Fibroblast of lung (primary cell): Measurements from ENCODE around the gene WDR90. TPM values are rescaled to one million over a fixed set of nuclear protein-coding genes. Genes with fewer than 3 reads are reported as not detected.

Source experiments
- DNase-seq, 2 donors: peaks; one replicate each; pipeline versions ENCODE4 v3.0.0 to v3.0.0-alpha.2; 2010; ENCODE audit warnings: low read depth in 2 of 2
- H2AFZ ChIP-seq: 2 replicates; pipeline ENCODE4 v1.5.1; 2012; ENCODE audit warnings: low read length, control low read depth, inconsistent platforms
- H3K27ac ChIP-seq: 2 replicates; pipeline ENCODE4 v1.5.1; 2011; ENCODE audit warnings: low read length, control low read depth; ENCODE audit not compliant: insufficient read depth
- H3K27me3 ChIP-seq: 2 replicates; pipeline ENCODE4 v1.5.1; 2011; ENCODE audit warnings: mild to moderate bottlenecking, low read length; ENCODE audit not compliant: control insufficient read depth, insufficient read depth
- H3K36me3 ChIP-seq: 2 replicates; pipeline ENCODE4 v1.5.1; 2011; ENCODE audit warnings: low read length; ENCODE audit not compliant: control insufficient read depth, insufficient read depth
- H3K4me1 ChIP-seq: 2 replicates; pipeline ENCODE4 v1.5.1; 2011; ENCODE audit warnings: low read length; ENCODE audit not compliant: control insufficient read depth, insufficient read depth; ENCODE audit errors: extremely low read depth
- H3K4me2 ChIP-seq: 2 replicates; pipeline ENCODE4 v1.5.1; 2011; ENCODE audit warnings: low read length, control low read depth; ENCODE audit not compliant: insufficient read depth; ENCODE audit errors: extremely low read depth
- H3K4me3 ChIP-seq, 4 experiments: fragments of 200-600 bp in 1 of 4; sonication (generic) in 1 of 4; replicated peaks in 1 of 4; 2 replicates each; pipeline ENCODE4 v1.5.1; 2011 to 2016; ENCODE audit warnings: low read length in 4 of 4, low read depth in 3 of 4, mild to moderate bottlenecking in 3 of 4, control low read depth in 2 of 4, inconsistent platforms in 1 of 4, mixed read lengths in 1 of 4; ENCODE audit not compliant: insufficient read depth in 1 of 4; ENCODE audit errors: control extremely low read depth in 1 of 4
- H3K79me2 ChIP-seq: 2 replicates; pipeline ENCODE4 v1.5.1; 2012; ENCODE audit warnings: mild to moderate bottlenecking, low read length, inconsistent platforms; ENCODE audit not compliant: control insufficient read depth, insufficient read depth
- H3K9ac ChIP-seq: 2 replicates; pipeline ENCODE4 v1.5.1; 2011; ENCODE audit warnings: mild to moderate bottlenecking, low read length, control low read depth; ENCODE audit not compliant: insufficient read depth
- H3K9me3 ChIP-seq: 2 replicates; pipeline ENCODE4 v1.5.1; 2012; ENCODE audit warnings: low read depth, low read length; ENCODE audit not compliant: control insufficient read depth, insufficient read depth
- H4K20me1 ChIP-seq: 2 replicates; pipeline ENCODE4 v1.5.1; 2011; ENCODE audit warnings: low read length; ENCODE audit not compliant: control insufficient read depth, insufficient read depth; ENCODE audit errors: extremely low read depth
- CTCF ChIP-seq, 2 donors: IDR thresholded peaks in 1 of 2; conservative IDR thresholded peaks in 1 of 2; 1 replicate in 1 of 2; 2 replicates in 1 of 2; pipeline ENCODE4 v1.5.1; 2011 to 2012; ENCODE audit warnings: low read length in 2 of 2, control low read depth in 1 of 2, inconsistent platforms in 1 of 2, low read depth in 1 of 2, mild to moderate bottlenecking in 1 of 2
- EZH2 ChIP-seq: IDR thresholded peaks from 2 replicates; pipeline ENCODE4 v1.5.1; 2012; ENCODE audit warnings: low read length, control low read depth, mild to moderate bottlenecking; ENCODE audit errors: missing control alignments
- polyA plus RNA-seq, 2 donors: library from polyadenylated mRNA; depleted of rRNA in 1 of 2; stranded (reverse) in 1 of 2; unstranded in 1 of 2; fragments of >200 nt; gene quantifications; 2 replicates each; pipeline ENCODE4 v1.2.1, GENCODE V29; 2011 to 2012; ENCODE audit warnings: missing spikeins in 1 of 2
- total RNA-seq: library from RNA; depleted of rRNA; stranded (reverse); fragments of >200 nt; gene quantifications from 2 replicates; pipeline ENCODE4 v1.2.1, GENCODE V29; 2014

The WDR90 gene
- total and polyA plus RNA-seq, 2 donors (not counting 1 experiment from before 2014, with no cell fraction given): 2.9 to 4.8 TPM

GRCh38 chr16:654034-654433 lies 4.9 kb downstream of the WDR90 start:
- H3K27me3 ChIP-seq: no peaks in the 10 kb centered on the region
- no peak overlapping the region for H3K4me2 ChIP-seq
- no peaks in the 10 kb centered on the region for H3K9me3 ChIP-seq
- no peaks in the 10 kb centered on the region for H3K79me2 ChIP-seq
- H4K20me1 ChIP-seq: no peaks in the 10 kb centered on the region
- no peak overlapping the region for H3K4me3 ChIP-seq
- no peak overlapping the region for H2AFZ ChIP-seq
- no peak for DNase-seq
- H3K4me1 ChIP-seq: peaks cover 3% of the 10 kb centered on the region
- no peak overlapping the region for H3K9ac ChIP-seq
- peaks cover 17% of the 10 kb centered on the region for H3K36me3 ChIP-seq
- no peak overlapping the region for H3K27ac ChIP-seq
- no peak for TF ChIP-seq EZH2
- TF ChIP-seq CTCF (conservative IDR thresholded peaks at IDR 0.05 in 1 of 2, IDR thresholded peaks at IDR 0.05 in 1 of 2; ENCODE audit: low read depth in 1 of 2, low read length in 2 of 2): no peak

GRCh38 chr16:657487-657886 lies 8.3 kb downstream of the WDR90 start:
- Histone ChIP-seq H3K9ac (no peak overlapping the region), H3K9me3 (no peaks in the 10 kb centered on the region), H3K4me2 (no peak overlapping the region), H3K4me1 (no peaks in the 10 kb centered on the region), H3K27ac (no peak overlapping the region), H2AFZ (no peak overlapping the region), H3K4me3 (no peak overlapping the region), H3K36me3 (peaks cover 17% of the 10 kb centered on the region), H3K79me2 (no peaks in the 10 kb centered on the region), H3K27me3 (no peaks in the 10 kb centered on the region), H4K20me1 (no peaks in the 10 kb centered on the region)
- no peak for DNase-seq
- TF ChIP-seq EZH2 (no peak), CTCF (conservative IDR thresholded peaks at IDR 0.05 in 1 of 2, IDR thresholded peaks at IDR 0.05 in 1 of 2; ENCODE audit: low read depth in 1 of 2, low read length in 2 of 2) (no peak)

- H2AFZ ChIP-seq: no peak overlapping the region
- no peak overlapping the region for H3K4me3 ChIP-seq
- H3K79me2 ChIP-seq: no peaks in the 10 kb centered on the region
- H4K20me1 ChIP-seq: no peaks in the 10 kb centered on the region
- DNase-seq: no peak
- H3K27ac ChIP-seq: no peak overlapping the region
- H3K27me3 ChIP-seq: no peaks in the 10 kb centered on the region
- peaks cover 11% of the 10 kb centered on the region for H3K36me3 ChIP-seq
- no peaks in the 10 kb centered on the region for H3K4me1 ChIP-seq
- H3K9ac ChIP-seq: no peak overlapping the region
- no peaks in the 10 kb centered on the region for H3K9me3 ChIP-seq
- no peak overlapping the region for H3K4me2 ChIP-seq
- no peak for TF ChIP-seq CTCF (conservative IDR thresholded peaks at IDR 0.05 in 1 of 2, IDR thresholded peaks at IDR 0.05 in 1 of 2; ENCODE audit: low read depth in 1 of 2, low read length in 2 of 2)
- no peak for TF ChIP-seq EZH2
These were observed 9.8 kb downstream of the WDR90 start for GRCh38 chr16:658679-659571.
